Stimulated activated CD8-positive, alpha-beta memory T cell treated with anti-CD3 and anti-CD28 coated beads, Interleukin-7, amount 100 ng/mL, for 1 hour (primary cell): ENCODE results near the gene IGSF9B.
A peak's percentile ranks its signal among the peaks of the same experiment; 100 is the strongest.
"Not testable (repeated sequence)": the region's sequence is repeated elsewhere in the genome, so short reads cannot be mapped to it uniquely, and the experiment has no call there.

Source experiments
- DNase-seq, 2 donors: peaks; one replicate each; pipeline ENCODE4 v3.0.0-alpha.2; 2020; ENCODE audit warnings: low read depth in 2 of 2

Gene IGSF9B

GRCh38 chr11:133956650-133957633, at the start of gene IGSF9B:
TSS of gene IGSF9B (minus strand) at chr11:133956968. CDS start at chr11:133956754, 214 bp downstream.
- peak; percentile 74 to 86 for DNase-seq

GRCh38 chr11:134004496-134005172, 47.9 kb upstream of the IGSF9B start:
- no peak for DNase-seq

- DNase-seq: no peak
These were observed 47.2 kb upstream of the IGSF9B start for GRCh38 chr11:134003792-134004495.

- DNase-seq: not testable (repeated sequence)
These were observed 46.1 kb upstream of the IGSF9B start for GRCh38 chr11:134002819-134003218.

- not testable (repeated sequence) for DNase-seq
These were observed 45.6 kb upstream of the IGSF9B start for GRCh38 chr11:134002338-134002737.

GRCh38 chr11:134001596-134001995, 44.8 kb upstream of the IGSF9B start:
- no peak for DNase-seq

- no peak for DNase-seq
These were observed 44.3 kb upstream of the IGSF9B start for GRCh38 chr11:134001088-134001487.

GRCh38 chr11:133999355-133999754, 42.6 kb upstream of the IGSF9B start:
- DNase-seq: no peak

GRCh38 chr11:133997554-133997953, 40.8 kb upstream of the IGSF9B start:
- no peak for DNase-seq

GRCh38 chr11:133996671-133997070, 39.9 kb upstream of the IGSF9B start:
- no peak for DNase-seq

GRCh38 chr11:133995066-133995465, 38.3 kb upstream of the IGSF9B start:
- no peak for DNase-seq

- DNase-seq: no peak
These were observed 37.2 kb upstream of the IGSF9B start for GRCh38 chr11:133993921-133994320.

GRCh38 chr11:133993107-133993506, 36.3 kb upstream of the IGSF9B start:
- no peak for DNase-seq

- no peak for DNase-seq
These were observed 35.4 kb upstream of the IGSF9B start for GRCh38 chr11:133992121-133992520.

GRCh38 chr11:133991101-133991500, 34.3 kb upstream of the IGSF9B start:
- DNase-seq: no peak

GRCh38 chr11:133990501-133990900, 33.7 kb upstream of the IGSF9B start:
- no peak for DNase-seq

GRCh38 chr11:133988686-133989410, 32.1 kb upstream of the IGSF9B start:
- no peak for DNase-seq

- DNase-seq: no peak
These were observed 30.4 kb upstream of the IGSF9B start for GRCh38 chr11:133987171-133987570.

- DNase-seq: no peak
These were observed 29.5 kb upstream of the IGSF9B start for GRCh38 chr11:133985981-133986944.

- DNase-seq: no peak
These were observed 28.1 kb upstream of the IGSF9B start for GRCh38 chr11:133984828-133985227.
